Measurements from ENCODE around the gene CRISPLD2. TPM values are rescaled to one million over a fixed set of nuclear protein-coding genes. Genes with fewer than 3 reads are reported as not detected.
"Not testable (repeated sequence)": the region's sequence is repeated elsewhere in the genome, so short reads cannot be mapped to it uniquely, and the experiment has no call there.

The CRISPLD2 gene
- total RNA-seq, 3 donors from 2014 or later = 94.7 to 386 (median 216) TPM

DNA sequence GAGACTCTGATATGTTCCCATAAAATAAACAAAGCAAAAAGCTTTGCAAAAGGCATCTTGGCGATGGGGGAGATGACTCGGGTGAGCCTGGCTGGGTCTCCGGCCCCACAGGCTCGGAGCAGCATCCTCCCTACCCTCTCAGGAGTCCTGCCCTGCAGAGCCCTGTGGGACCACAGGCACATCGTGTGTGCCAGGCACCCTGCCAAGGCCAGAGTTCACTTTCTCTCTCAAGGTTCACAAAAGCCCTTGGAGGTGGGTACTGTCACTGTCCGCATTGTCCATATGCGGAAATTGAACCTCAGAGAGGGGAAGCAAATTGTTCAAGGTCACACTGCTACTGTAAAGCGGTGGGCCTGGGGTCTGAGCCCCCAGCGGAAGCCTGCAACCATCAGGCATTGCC, 48.5 kb downstream of the CRISPLD2 start:
- H3K4me3 ChIP-seq = no peak overlapping the region
- TF ChIP-seq, protein P1, sequence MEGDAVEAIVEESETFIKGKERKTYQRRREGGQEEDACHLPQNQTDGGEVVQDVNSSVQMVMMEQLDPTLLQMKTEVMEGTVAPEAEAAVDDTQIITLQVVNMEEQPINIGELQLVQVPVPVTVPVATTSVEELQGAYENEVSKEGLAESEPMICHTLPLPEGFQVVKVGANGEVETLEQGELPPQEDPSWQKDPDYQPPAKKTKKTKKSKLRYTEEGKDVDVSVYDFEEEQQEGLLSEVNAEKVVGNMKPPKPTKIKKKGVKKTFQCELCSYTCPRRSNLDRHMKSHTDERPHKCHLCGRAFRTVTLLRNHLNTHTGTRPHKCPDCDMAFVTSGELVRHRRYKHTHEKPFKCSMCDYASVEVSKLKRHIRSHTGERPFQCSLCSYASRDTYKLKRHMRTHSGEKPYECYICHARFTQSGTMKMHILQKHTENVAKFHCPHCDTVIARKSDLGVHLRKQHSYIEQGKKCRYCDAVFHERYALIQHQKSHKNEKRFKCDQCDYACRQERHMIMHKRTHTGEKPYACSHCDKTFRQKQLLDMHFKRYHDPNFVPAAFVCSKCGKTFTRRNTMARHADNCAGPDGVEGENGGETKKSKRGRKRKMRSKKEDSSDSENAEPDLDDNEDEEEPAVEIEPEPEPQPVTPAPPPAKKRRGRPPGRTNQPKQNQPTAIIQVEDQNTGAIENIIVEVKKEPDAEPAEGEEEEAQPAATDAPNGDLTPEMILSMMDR (IDR thresholded peaks at IDR 0.05) = no peak
- TF ChIP-seq POLR2A (IDR thresholded peaks at IDR 0.05) = no peak
- no peak for TF ChIP-seq POLR2AphosphoS5 (IDR thresholded peaks at IDR 0.05)
- no peaks in the 10 kb centered on the region for H3K36me3 ChIP-seq
- intact Hi-C loops (cut with DNase I; ENCODE audit: low total_unique reads) = no loop called here
- H3K9me3 ChIP-seq = no peaks in the 10 kb centered on the region
- DNase-seq (ENCODE audit: low spot score in 2 of 2) = no peak
- H3K27ac ChIP-seq = no peak overlapping the region
- no peaks in the 10 kb centered on the region for H3K4me1 ChIP-seq
- H3K27me3 ChIP-seq = no peaks in the 10 kb centered on the region

DNA sequence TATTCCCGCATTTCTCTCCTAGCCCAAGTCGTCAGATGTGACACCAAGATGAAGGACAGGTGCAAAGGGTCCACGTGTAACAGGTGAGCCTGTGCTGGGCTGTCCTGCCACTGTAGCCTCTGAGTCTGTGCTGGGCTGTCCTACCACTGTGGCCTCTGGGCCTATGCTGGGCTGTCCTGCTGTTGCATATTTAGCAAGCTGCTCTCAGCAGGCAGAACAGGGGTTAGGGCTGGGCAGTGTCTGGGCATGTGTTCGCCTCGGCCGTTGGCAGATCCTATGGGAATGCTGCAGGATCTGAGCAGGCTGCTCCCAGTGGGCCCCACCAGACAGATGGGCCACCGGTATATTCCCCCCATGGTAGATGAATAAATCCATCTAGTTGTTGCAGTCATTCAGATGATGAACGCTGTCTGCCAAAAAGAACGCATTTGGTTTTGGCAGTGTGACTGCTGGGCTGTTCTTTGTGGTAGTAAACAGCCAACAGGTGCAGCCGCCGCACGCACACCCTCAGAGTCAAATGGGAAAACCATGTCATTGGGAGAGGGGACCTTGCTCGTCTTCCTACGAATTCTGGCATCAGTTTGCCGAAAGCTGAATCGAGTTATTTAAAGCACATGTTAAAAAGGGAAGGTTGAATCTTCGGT, 49.2 kb downstream of the CRISPLD2 start:
- no peaks in the 10 kb centered on the region for H3K9me3 ChIP-seq
- no peaks in the 10 kb centered on the region for H3K27me3 ChIP-seq
- H3K4me3 ChIP-seq = no peak overlapping the region
- TF ChIP-seq, protein P1 (IDR thresholded peaks at IDR 0.05) = no peak
- no peaks in the 10 kb centered on the region for H3K4me1 ChIP-seq
- no peak overlapping the region for H3K27ac ChIP-seq
- DNase-seq (ENCODE audit: low spot score in 2 of 2) = no peak
- intact Hi-C loops (cut with DNase I; ENCODE audit: low total_unique reads) = no loop called here
- no peaks in the 10 kb centered on the region for H3K36me3 ChIP-seq

DNA sequence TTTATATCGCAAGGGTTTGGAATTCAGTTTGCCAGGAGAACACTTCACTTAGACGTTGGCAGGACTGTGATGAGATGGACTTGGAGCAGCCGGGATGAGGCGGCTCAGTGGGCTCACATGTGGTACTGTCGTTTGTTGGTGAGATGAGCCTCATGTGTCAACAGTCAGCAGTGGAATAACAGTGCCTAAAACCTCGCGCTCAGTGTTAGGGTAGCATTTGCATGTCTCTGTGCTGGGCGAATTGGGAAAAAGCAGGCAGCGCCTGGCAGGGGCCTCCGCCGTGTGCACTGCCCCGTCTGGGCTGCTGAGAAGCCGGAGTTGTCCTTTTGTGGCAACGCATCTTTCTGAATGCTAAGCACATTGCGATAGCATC, 49.7 kb downstream of the CRISPLD2 start:
- Histone ChIP-seq H3K4me3 (no peak overlapping the region), H3K4me1 (no peaks in the 10 kb centered on the region), H3K36me3 (no peaks in the 10 kb centered on the region), H3K27ac (no peak overlapping the region), H3K9me3 (no peaks in the 10 kb centered on the region), H3K27me3 (no peaks in the 10 kb centered on the region)
- TF ChIP-seq POLR2AphosphoS5 (IDR thresholded peaks at IDR 0.05) = no peak
- TF ChIP-seq, protein P1 (IDR thresholded peaks at IDR 0.05) = no peak
- no peak for TF ChIP-seq POLR2A (IDR thresholded peaks at IDR 0.05)
- DNase-seq (ENCODE audit: low spot score in 2 of 2) = no peak
- intact Hi-C loops (cut with DNase I; ENCODE audit: low total_unique reads) = no loop called here

DNA sequence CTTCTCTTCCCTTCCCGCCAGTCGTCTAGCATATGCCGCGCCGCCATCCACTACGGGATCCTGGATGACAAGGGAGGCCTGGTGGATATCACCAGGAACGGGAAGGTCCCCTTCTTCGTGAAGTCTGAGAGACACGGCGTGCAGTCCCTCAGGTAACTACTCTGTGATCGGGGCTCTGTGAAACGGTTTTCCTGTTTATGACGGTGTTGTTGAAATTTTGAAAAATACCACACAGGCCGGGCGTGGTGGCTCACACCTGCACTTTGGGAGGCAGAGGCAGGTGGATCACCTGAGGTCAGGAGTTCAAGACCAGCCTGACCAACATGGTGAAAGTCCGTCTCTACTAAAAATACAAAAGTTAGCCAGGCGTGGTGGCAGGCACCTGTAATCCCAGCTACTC, 53.2 kb downstream of the CRISPLD2 start:
- H3K4me1 ChIP-seq; H3K36me3 ChIP-seq; intact Hi-C loops (cut with DNase I; ENCODE audit: low total_unique reads); H3K9me3 ChIP-seq; H3K4me3 ChIP-seq; DNase-seq (ENCODE audit: low spot score in 2 of 2); H3K27ac ChIP-seq; H3K27me3 ChIP-seq: not testable (repeated sequence)

DNA sequence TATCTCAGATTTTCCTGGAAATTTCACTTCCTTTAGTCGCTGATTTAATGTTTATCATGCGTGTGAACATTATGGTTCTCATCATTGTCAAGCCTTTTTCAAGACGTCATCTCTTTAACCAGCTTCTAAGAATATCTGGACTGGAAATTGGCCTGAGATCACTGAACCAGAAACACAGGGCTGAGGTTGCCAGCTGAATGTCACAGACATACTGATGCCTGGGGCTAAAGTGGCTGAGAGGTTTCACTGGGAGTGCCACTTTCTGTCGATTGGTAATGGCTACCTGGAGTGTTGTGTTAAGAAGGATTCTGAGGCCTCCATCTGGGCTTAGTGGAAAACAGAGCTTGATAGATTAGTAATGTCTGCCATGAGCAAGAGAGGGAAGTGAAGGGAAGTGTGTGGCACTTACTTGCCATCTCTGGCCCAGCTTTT, 54.2 kb downstream of the CRISPLD2 start:
- Histone ChIP-seq H3K27me3 (no peaks in the 10 kb centered on the region), H3K4me1 (no peaks in the 10 kb centered on the region), H3K4me3 (no peak overlapping the region), H3K9me3 (no peaks in the 10 kb centered on the region), H3K27ac (no peak overlapping the region), H3K36me3 (no peaks in the 10 kb centered on the region)
- no peak for DNase-seq (ENCODE audit: low spot score in 2 of 2)
- TF ChIP-seq POLR2AphosphoS5 (IDR thresholded peaks at IDR 0.05) = no peak
- no peak for TF ChIP-seq POLR2A (IDR thresholded peaks at IDR 0.05)
- TF ChIP-seq, protein P1 (IDR thresholded peaks at IDR 0.05) = no peak
- intact Hi-C loops (cut with DNase I; ENCODE audit: low total_unique reads) = no loop called here

DNA sequence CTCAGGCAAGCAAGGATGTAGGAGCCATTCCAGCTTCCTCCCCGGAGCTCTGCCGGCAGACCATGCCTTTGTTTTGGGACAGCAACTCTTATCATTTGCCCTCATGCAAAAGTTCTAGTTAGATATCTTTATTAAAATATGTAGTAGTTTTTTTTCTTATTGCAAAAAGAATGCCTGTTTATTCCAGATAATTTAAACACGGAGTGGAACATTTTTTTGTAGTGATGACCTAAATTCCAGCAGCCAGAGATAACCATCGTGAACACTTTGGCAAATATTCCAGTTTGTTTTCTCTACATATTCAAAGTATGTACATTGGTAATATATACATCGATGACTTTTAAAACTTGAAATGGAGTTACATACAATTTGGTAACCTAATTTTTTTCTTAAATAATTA, 54.8 kb downstream of the CRISPLD2 start:
- no peaks in the 10 kb centered on the region for H3K27me3 ChIP-seq
- H3K4me3 ChIP-seq = no peak overlapping the region
- TF ChIP-seq POLR2AphosphoS5 (IDR thresholded peaks at IDR 0.05) (no peak), POLR2A (IDR thresholded peaks at IDR 0.05) (no peak)
- TF ChIP-seq, protein P1 (IDR thresholded peaks at IDR 0.05) = no peak
- no peak overlapping the region for H3K27ac ChIP-seq
- intact Hi-C loops (cut with DNase I; ENCODE audit: low total_unique reads) = no loop called here
- DNase-seq (ENCODE audit: low spot score in 2 of 2) = no peak
- no peaks in the 10 kb centered on the region for H3K9me3 ChIP-seq
- H3K36me3 ChIP-seq = no peaks in the 10 kb centered on the region
- no peaks in the 10 kb centered on the region for H3K4me1 ChIP-seq
